Measurements from ENCODE around the gene TPM3.
A peak's percentile ranks its signal among the peaks of the same experiment; 100 is the strongest.

TPM3 gene

DNA sequence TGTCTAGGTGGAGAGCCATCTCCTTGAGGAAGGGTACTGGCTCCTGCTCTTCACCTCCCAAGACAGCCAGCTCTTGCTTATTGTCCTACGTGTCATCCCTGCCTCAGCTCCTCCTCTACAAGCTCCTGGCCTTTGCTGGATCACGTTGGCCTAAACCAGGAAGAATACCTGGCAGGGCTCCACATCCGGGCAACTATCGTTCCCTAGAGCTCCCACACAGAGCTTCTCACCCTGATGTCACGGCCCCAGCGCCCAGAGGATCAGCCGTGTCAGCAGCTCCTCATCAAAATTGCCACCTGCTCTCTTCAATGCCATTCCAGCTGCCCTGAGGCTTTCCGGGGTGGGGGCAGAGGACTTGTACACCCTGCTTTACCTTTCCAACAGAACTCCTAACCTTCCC lies 1.9 kb upstream of the TPM3 start:
- DNase-seq (ENCODE audit: low read depth, low spot score), result no peak
- TF ChIP-seq CTCF (IDR thresholded peaks at IDR 0.05; ENCODE audit: insufficient read depth, low read length, missing control alignments), result no peak
- POLR2A ChIA-PET, result no interaction called here
- CTCF ChIA-PET, result interaction anchor here (0.8 to 2.3 kb wide), 4 partner anchors 13 to 142 kb away, joined by 3 to 6 read pairs (median 3); no protein-coding TSS in a partner anchor
- H3K4me3 ChIP-seq (ENCODE audit: low read depth, low read length), result no peak overlapping the region

DNA sequence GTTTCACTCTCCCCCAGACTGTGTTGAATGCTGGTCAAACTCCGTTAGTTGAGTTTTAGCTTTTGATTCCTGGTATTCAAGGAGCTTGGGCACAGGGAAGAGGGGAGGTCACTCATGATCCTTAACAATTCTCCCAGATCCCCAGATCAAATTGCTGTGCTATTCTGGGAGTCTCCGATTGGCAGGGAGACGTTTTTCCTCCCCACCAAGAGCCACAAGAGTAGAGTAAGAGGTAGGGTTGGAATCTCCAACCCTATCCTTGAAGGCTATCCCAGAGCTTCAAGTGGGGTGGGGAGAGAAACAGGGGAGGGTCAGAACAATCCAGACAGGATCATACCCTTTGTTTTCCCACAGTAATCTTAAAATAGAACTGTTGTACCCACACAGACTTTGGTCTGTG lies 576 bp upstream of the TPM3 start:
- no peak for DNase-seq (ENCODE audit: low read depth, low spot score)
- no peak for TF ChIP-seq CTCF (IDR thresholded peaks at IDR 0.05; ENCODE audit: insufficient read depth, low read length, missing control alignments)
- no peak overlapping the region for H3K4me3 ChIP-seq (ENCODE audit: low read depth, low read length)
- ChIA-PET POLR2A (no interaction called here), CTCF (interaction anchor here (1.4 kb wide), 1 partner anchor 11 kb away, joined by 3 read pairs; no protein-coding TSS in a partner anchor)

- DNase-seq (ENCODE audit: low read depth, low spot score), result no peak
- H3K4me3 ChIP-seq (ENCODE audit: low read depth, low read length), result no peak overlapping the region
- POLR2A ChIA-PET, result no interaction called here
- CTCF ChIA-PET, result interaction anchor here (0.9 kb wide), 2 partner anchors 8 to 9 kb away, joined by 4 read pairs; no protein-coding TSS in a partner anchor
- TF ChIP-seq CTCF (IDR thresholded peaks at IDR 0.05; ENCODE audit: insufficient read depth, low read length, missing control alignments), result no peak
These were observed 1.4 kb downstream of the TPM3 start for GRCh38 chr1:154190550-154190949.

- no peak overlapping the region for H3K4me3 ChIP-seq (ENCODE audit: low read depth, low read length)
- TF ChIP-seq CTCF (IDR thresholded peaks at IDR 0.05; ENCODE audit: insufficient read depth, low read length, missing control alignments), result no peak
- DNase-seq (ENCODE audit: low read depth, low spot score), result no peak
- CTCF ChIA-PET, result interaction anchor here (0.9 kb wide), 1 partner anchor 149 kb away, joined by 3 read pairs; no protein-coding TSS in a partner anchor
- POLR2A ChIA-PET, result no interaction called here
These were observed 4.9 kb downstream of the TPM3 start for GRCh38 chr1:154186852-154187501.

GRCh38 chr1:154186177-154186576 lies 5.7 kb downstream of the TPM3 start:
- no peak for DNase-seq (ENCODE audit: low read depth, low spot score)
- POLR2A ChIA-PET, result no interaction called here

More at GRCh38 chr1:154186177-154186576, 5.7 kb downstream of the TPM3 start:
- CTCF ChIA-PET, result no interaction called here
- peak; percentile 30 for TF ChIP-seq CTCF (IDR thresholded peaks at IDR 0.05; ENCODE audit: insufficient read depth, low read length, missing control alignments)
- no peak overlapping the region for H3K4me3 ChIP-seq (ENCODE audit: low read depth, low read length)

Data from AG04449 (cell line).